ENCODE measurements around the gene BCDIN3D.
"Not testable (repeated sequence)": the region's sequence is repeated elsewhere in the genome, so short reads cannot be mapped to it uniquely, and the experiment has no call there.

BCDIN3D gene

GRCh38 chr12:49885663-49886461 lies 43.0 kb upstream of the BCDIN3D start:
- no peaks in the 10 kb centered on the region for H3K36me3 ChIP-seq (ENCODE audit: insufficient read depth, low read length)
- H3K27ac ChIP-seq (ENCODE audit: low read depth, low read length) = no peak overlapping the region
- no peaks in the 10 kb centered on the region for H3K9me3 ChIP-seq (ENCODE audit: low read length)
- peaks cover 0 to 9% of the 10 kb centered on the region in 2 donors for H3K27me3 ChIP-seq (ENCODE audit: control insufficient read depth in 1 of 2, insufficient read depth in 2 of 2, low read length in 2 of 2)
- no peaks in the 10 kb centered on the region for H3K4me1 ChIP-seq (ENCODE audit: insufficient read depth, low read length)
- no peak overlapping the region for H3K9ac ChIP-seq (ENCODE audit: low read length)
- H3K4me3 ChIP-seq (ENCODE audit: low read depth in 1 of 2, low read length in 2 of 2) = no peak overlapping the region

GRCh38 chr12:49885118-49885517 lies 42.2 kb upstream of the BCDIN3D start:
- Histone ChIP-seq H3K36me3 (ENCODE audit: insufficient read depth, low read length) (no peaks in the 10 kb centered on the region), H3K4me1 (ENCODE audit: insufficient read depth, low read length) (no peaks in the 10 kb centered on the region), H3K27me3 (ENCODE audit: control insufficient read depth in 1 of 2, insufficient read depth in 2 of 2, low read length in 2 of 2) (peaks cover 0 to 9% of the 10 kb centered on the region in 2 donors), H3K9me3 (ENCODE audit: low read length) (no peaks in the 10 kb centered on the region), H3K9ac (ENCODE audit: low read length) (no peak overlapping the region), H3K4me3 (ENCODE audit: low read depth in 1 of 2, low read length in 2 of 2) (no peak overlapping the region), H3K27ac (ENCODE audit: low read depth, low read length) (no peak overlapping the region)

GRCh38 chr12:49882851-49883464 lies 40.1 kb upstream of the BCDIN3D start:
- no peak overlapping the region for H3K9ac ChIP-seq (ENCODE audit: low read length)

GRCh38 chr12:49882248-49882850 lies 39.4 kb upstream of the BCDIN3D start:
- Histone ChIP-seq H3K4me1 (ENCODE audit: insufficient read depth, low read length) (no peaks in the 10 kb centered on the region), H3K27me3 (ENCODE audit: control insufficient read depth in 1 of 2, insufficient read depth in 2 of 2, low read length in 2 of 2) (peaks cover 0 to 3% of the 10 kb centered on the region in 2 donors), H3K36me3 (ENCODE audit: insufficient read depth, low read length) (no peaks in the 10 kb centered on the region), H3K9ac (ENCODE audit: low read length) (no peak overlapping the region), H3K4me3 (ENCODE audit: low read depth in 1 of 2, low read length in 2 of 2) (no peak overlapping the region), H3K9me3 (ENCODE audit: low read length) (no peaks in the 10 kb centered on the region), H3K27ac (ENCODE audit: low read depth, low read length) (no peak overlapping the region)

More at GRCh38 chr12:49882851-49883464, 40.1 kb upstream of the BCDIN3D start:
- no peaks in the 10 kb centered on the region for H3K4me1 ChIP-seq (ENCODE audit: insufficient read depth, low read length)
- peaks cover 0 to 3% of the 10 kb centered on the region in 2 donors for H3K27me3 ChIP-seq (ENCODE audit: control insufficient read depth in 1 of 2, insufficient read depth in 2 of 2, low read length in 2 of 2)
- no peak overlapping the region for H3K27ac ChIP-seq (ENCODE audit: low read depth, low read length)
- H3K4me3 ChIP-seq (ENCODE audit: low read depth in 1 of 2, low read length in 2 of 2) = no peak overlapping the region
- H3K9me3 ChIP-seq (ENCODE audit: low read length) = no peaks in the 10 kb centered on the region
- H3K36me3 ChIP-seq (ENCODE audit: insufficient read depth, low read length) = no peaks in the 10 kb centered on the region

- Histone ChIP-seq H3K36me3 (ENCODE audit: insufficient read depth, low read length) (no peaks in the 10 kb centered on the region), H3K27ac (ENCODE audit: low read depth, low read length) (no peak overlapping the region)
Observed at GRCh38 chr12:49881415-49882247, 38.7 kb upstream of the BCDIN3D start.

GRCh38 chr12:49880756-49881414 lies 38.0 kb upstream of the BCDIN3D start:
- H3K4me1 ChIP-seq (ENCODE audit: insufficient read depth, low read length) = no peaks in the 10 kb centered on the region
- no peak overlapping the region for H3K4me3 ChIP-seq (ENCODE audit: low read depth in 1 of 2, low read length in 2 of 2)
- peaks cover 0 to under 1% of the 10 kb centered on the region in 2 donors for H3K27me3 ChIP-seq (ENCODE audit: control insufficient read depth in 1 of 2, insufficient read depth in 2 of 2, low read length in 2 of 2)
- no peaks in the 10 kb centered on the region for H3K36me3 ChIP-seq (ENCODE audit: insufficient read depth, low read length)
- no peak overlapping the region for H3K9ac ChIP-seq (ENCODE audit: low read length)
- H3K27ac ChIP-seq (ENCODE audit: low read depth, low read length) = no peak overlapping the region
- no peaks in the 10 kb centered on the region for H3K9me3 ChIP-seq (ENCODE audit: low read length)

More at GRCh38 chr12:49881415-49882247, 38.7 kb upstream of the BCDIN3D start:
- Histone ChIP-seq H3K4me1 (ENCODE audit: insufficient read depth, low read length) (no peaks in the 10 kb centered on the region), H3K9ac (ENCODE audit: low read length) (no peak overlapping the region), H3K4me3 (ENCODE audit: low read depth in 1 of 2, low read length in 2 of 2) (no peak overlapping the region), H3K9me3 (ENCODE audit: low read length) (no peaks in the 10 kb centered on the region), H3K27me3 (ENCODE audit: control insufficient read depth in 1 of 2, insufficient read depth in 2 of 2, low read length in 2 of 2) (peaks cover 0 to 3% of the 10 kb centered on the region in 2 donors)

- H3K4me3 ChIP-seq (ENCODE audit: low read depth in 1 of 2, low read length in 2 of 2); H3K9me3 ChIP-seq (ENCODE audit: low read length); H3K27ac ChIP-seq (ENCODE audit: low read depth, low read length); H3K36me3 ChIP-seq (ENCODE audit: insufficient read depth, low read length); H3K27me3 ChIP-seq (ENCODE audit: control insufficient read depth in 1 of 2, insufficient read depth in 2 of 2, low read length in 2 of 2); H3K4me1 ChIP-seq (ENCODE audit: insufficient read depth, low read length); H3K9ac ChIP-seq (ENCODE audit: low read length): not testable (repeated sequence)
Observed at GRCh38 chr12:49879065-49879464, 36.2 kb upstream of the BCDIN3D start.

- Histone ChIP-seq H3K9ac (ENCODE audit: low read length) (no peak overlapping the region), H3K4me1 (ENCODE audit: insufficient read depth, low read length) (no peaks in the 10 kb centered on the region), H3K27me3 (ENCODE audit: control insufficient read depth in 1 of 2, insufficient read depth in 2 of 2, low read length in 2 of 2) (no peaks in the 10 kb centered on the region), H3K27ac (ENCODE audit: low read depth, low read length) (no peak overlapping the region), H3K36me3 (ENCODE audit: insufficient read depth, low read length) (no peaks in the 10 kb centered on the region), H3K9me3 (ENCODE audit: low read length) (no peaks in the 10 kb centered on the region), H3K4me3 (ENCODE audit: low read depth in 1 of 2, low read length in 2 of 2) (no peak overlapping the region)
Observed at GRCh38 chr12:49878021-49878420, 35.1 kb upstream of the BCDIN3D start.

- H3K4me1 ChIP-seq (ENCODE audit: insufficient read depth, low read length) = no peaks in the 10 kb centered on the region
- no peaks in the 10 kb centered on the region for H3K27me3 ChIP-seq (ENCODE audit: control insufficient read depth in 1 of 2, insufficient read depth in 2 of 2, low read length in 2 of 2)
- H3K9ac ChIP-seq (ENCODE audit: low read length) = no peak overlapping the region
- H3K9me3 ChIP-seq (ENCODE audit: low read length) = no peaks in the 10 kb centered on the region
- no peaks in the 10 kb centered on the region for H3K36me3 ChIP-seq (ENCODE audit: insufficient read depth, low read length)
- H3K27ac ChIP-seq (ENCODE audit: low read depth, low read length) = no peak overlapping the region
- no peak overlapping the region for H3K4me3 ChIP-seq (ENCODE audit: low read depth in 1 of 2, low read length in 2 of 2)
Observed at GRCh38 chr12:49877066-49877465, 34.2 kb upstream of the BCDIN3D start.

- no peaks in the 10 kb centered on the region for H3K4me1 ChIP-seq (ENCODE audit: insufficient read depth, low read length)
- no peaks in the 10 kb centered on the region for H3K36me3 ChIP-seq (ENCODE audit: insufficient read depth, low read length)
- no peak overlapping the region for H3K9ac ChIP-seq (ENCODE audit: low read length)
- no peak overlapping the region for H3K4me3 ChIP-seq (ENCODE audit: low read depth in 1 of 2, low read length in 2 of 2)
- H3K27ac ChIP-seq (ENCODE audit: low read depth, low read length) = no peak overlapping the region
- H3K27me3 ChIP-seq (ENCODE audit: control insufficient read depth in 1 of 2, insufficient read depth in 2 of 2, low read length in 2 of 2) = no peaks in the 10 kb centered on the region
- H3K9me3 ChIP-seq (ENCODE audit: low read length) = no peaks in the 10 kb centered on the region
Observed at GRCh38 chr12:49876070-49876469, 33.2 kb upstream of the BCDIN3D start.

All from muscle layer of colon (tissue), 2 donors.